Fibroblast of skin of back (primary cell): Measurements from ENCODE around the gene AMER2. TPM values are rescaled to one million over a fixed set of nuclear protein-coding genes. Genes with fewer than 3 reads are reported as not detected.

Experiments
- DNase-seq: peaks from one replicate; pipeline ENCODE4 v3.0.0-alpha.2; 2013
- polyA plus RNA-seq, 2 experiments: library from polyadenylated mRNA; unstranded; fragments of 120-200 nt; gene quantifications; one replicate each; pipeline ENCODE4 v1.2.1, GENCODE V29; 2013; ENCODE audit not compliant: insufficient read length in 2 of 2

The AMER2 gene, protein sequence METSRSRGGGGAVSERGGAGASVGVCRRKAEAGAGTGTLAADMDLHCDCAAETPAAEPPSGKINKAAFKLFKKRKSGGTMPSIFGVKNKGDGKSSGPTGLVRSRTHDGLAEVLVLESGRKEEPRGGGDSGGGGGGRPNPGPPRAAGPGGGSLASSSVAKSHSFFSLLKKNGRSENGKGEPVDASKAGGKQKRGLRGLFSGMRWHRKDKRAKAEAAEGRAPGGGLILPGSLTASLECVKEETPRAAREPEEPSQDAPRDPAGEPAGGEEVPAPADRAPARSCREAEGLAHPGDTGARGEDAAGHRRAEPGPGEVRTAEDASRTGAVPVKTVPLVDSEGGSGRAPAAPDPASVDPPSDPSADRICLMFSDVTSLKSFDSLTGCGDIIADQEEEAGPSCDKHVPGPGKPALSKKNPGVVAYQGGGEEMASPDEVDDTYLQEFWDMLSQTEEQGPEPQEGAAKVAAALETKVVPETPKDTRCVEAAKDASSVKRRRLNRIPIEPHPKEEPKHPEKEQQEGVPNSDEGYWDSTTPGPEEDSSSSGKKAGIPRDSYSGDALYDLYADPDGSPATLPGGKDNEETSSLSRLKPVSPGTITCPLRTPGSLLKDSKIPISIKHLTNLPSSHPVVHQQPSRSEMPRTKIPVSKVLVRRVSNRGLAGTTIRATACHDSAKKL
- not detected for polyA plus RNA-seq (2013, experiment 1 of 2; ENCODE audit: insufficient read length)
- not detected for polyA plus RNA-seq (2013, experiment 2 of 2; ENCODE audit: insufficient read length)

DNA sequence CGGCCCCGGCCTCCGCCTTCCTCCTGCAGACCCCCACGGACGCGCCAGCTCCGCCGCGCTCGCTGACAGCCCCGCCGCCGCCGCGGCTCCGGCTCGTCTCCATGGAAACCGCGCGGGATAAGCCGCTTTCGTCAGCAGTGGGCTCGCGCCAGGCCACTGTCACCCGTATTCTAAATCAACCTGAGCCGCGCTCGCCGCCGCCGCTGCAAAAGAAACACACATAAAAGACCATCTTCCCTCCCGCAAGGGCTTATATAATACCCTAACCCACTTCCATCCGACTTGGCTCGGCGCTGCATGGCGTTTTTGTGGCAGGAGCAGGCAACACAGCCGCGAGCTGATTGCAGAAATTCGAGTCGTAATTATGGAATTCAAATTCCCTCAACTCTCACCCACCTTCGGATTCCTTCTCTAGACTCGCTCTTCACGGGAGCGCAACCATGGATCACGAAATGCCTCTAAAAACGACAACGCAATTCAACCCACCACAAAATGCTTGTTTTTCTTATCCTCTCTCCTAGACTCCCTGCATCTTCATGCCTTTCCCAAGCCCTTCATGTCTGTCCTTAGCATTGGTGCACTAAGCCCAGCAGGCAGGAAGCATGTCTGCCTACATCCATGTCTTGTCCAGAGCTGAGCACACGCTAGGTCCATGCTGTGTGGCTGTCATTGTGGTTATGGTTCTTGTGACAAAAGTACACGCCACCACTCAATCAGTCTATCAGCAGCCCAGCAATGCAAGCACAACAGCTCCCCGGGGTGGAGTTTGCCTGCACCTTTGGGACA lies at the start of gene AMER2:
TSS of gene AMER2 (minus strand) at position 772 of the 786 bp plus-strand sequence. CDS start at position 103, 669 bp downstream.
- DNase-seq, result peak; percentile 5

DNA sequence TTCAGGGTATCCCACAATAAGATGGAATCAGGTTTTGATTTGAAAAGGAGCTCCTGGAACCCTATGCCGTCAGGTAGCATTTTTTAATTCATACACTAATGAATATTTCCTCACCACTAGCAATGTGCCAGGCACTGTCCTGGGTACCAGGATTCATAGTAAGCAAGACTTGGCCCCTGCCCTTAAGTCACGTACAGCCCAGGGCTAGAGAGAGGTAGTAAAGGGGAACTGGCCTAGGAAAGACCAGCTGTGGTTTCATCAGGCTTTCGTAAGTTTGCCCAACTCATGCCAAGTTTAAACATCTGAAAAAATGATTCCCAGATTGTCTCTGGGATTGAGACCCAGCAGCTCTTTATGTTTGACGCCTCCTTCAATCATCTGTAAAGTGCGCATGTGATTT lies 45.9 kb upstream of the AMER2 start:
- no peak for DNase-seq

DNA sequence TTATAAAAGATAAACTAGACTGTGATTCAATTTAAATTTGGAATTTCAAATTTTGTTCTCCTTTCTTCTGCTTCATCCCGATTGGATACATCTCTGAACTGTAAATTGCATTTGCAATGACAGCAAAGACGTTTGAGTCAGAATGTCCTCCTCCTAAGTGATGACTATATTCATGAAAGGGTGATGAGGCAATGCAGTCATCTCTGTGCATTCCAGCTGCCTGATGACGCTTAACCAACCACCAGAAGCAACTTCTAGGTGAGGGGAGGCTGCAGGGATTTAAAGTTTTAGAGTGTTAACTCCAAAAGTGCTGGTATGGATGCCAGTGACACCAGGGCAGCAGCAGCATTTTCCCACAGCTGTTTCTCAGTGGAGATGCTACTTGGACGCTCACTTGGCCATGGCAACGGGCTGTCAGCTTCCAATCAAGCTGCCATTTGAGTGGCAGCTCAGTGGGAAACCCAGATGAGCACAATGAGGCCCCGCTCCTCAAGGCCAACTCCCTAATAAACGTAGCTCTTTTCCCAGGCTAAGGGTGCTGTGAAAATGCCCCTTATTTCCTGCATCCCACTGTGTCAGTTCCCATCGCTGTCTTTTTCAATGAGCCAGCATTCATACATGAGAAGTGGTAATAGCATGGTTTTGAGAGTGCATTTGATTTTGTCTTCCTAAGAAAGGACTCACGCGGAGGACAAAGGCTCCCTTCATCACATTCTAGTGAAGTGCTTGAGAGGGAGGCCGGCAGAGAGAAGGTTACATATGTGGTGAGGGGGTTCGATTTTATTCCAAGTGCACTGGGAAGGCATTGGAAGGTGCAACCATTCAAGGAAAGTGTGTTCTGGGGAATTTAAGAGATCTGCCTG lies 45.2 kb upstream of the AMER2 start:
- peak; percentile 27 for DNase-seq

DNA sequence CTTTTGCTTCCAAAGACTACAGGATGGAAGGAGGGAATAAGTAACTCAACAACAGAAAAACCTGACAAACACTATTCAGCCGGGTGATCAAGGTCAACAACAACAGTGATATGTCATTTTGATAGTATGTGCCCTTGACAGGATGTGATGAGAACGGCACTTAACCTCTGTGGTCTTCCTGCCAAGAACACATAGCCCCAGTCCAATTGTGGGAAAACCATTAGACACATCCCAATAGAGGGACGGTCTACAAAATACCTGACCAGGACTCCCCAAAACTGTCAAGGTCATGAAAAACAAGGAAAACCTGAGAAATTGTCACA lies 43.1 kb upstream of the AMER2 start:
- DNase-seq, result no peak

DNA sequence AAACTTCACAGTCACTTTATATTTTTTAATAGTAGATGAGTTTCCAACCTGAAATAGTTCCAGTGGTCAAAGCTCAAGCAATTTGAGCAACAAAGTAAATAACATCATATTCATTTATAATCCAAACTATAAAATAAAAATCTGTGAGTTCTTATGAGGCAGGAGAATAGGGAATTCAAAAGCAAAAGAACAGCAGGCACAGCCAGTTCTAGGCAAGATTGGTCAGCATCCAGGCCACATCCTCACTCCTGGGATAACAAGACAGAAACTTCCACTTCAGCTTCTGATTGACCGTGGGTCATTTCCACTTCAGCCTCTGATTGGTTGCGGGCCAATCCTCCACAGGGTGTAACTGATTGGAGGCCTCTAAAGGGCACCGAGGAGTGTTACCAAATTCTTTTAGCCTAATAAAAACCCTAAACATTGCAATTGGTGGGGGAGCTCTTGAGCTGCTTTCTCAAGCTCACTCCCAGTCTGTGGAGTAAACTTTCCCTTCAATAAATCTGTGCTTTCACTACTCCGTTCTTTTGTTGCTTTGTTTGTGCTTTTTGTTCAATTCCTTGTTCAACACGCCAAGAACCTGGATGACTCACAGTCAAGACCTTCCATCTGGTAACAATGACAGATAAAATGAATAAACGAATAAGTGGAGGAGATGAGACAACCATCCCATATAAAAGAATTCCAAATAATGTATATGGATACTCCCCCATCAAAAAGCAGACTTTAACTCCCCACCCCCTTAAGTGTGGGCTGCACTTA lies 42.6 kb upstream of the AMER2 start:
- DNase-seq, result no peak

DNA sequence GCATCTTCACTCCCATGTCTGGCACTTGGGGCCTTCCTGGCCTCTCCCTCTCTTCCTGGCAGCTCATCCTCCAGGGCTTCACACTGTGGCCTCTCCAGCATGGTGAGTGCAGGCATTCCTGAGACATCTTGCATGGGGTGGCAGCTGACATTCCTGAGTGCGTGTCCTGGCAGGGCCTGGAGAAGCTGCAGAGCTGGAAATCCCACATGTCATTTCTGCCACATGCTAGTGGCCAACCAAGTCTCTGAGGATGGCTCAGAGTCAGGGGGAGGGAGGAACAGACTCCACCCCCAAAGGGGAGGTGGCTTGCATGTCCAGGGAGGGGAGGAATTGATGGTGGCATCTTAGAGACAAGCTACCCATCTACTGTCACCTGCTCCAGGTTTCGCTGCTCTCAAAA lies 41.6 kb upstream of the AMER2 start:
- DNase-seq, result peak; percentile 16

DNA sequence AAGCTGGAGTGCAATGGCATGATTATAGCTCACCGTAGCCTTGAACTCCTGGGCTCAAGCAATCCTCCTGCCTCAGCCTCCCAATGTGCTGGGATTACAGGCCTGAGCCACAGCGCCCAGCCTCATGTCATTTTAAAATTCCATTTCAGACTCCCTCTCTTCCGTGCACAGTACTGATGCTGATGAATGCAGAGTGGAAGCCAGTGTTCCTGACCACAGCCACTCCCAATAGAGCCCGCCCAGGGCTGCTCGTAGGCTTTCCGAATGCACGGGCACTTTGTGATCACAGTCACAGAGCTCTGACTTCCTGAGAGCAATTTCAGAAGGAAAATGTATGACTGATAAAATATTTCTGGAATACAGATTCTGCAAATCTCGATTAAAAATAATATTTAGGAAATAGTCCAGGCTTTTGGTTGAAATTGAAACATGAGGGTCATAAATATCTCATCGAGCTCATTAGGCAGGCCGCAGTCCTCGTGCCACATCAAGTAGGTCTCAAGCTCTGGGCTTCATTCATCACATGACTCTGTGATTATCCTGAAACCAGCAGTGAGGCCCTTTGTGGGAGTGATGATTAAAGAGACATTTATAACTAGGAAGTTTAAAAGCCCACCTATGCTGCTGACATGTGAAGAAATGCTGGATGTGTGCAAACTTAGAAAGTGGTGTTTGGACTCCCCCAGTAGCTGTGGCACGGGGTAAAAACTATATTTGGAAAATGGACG lies 38.9 kb upstream of the AMER2 start:
- no peak for DNase-seq

DNA sequence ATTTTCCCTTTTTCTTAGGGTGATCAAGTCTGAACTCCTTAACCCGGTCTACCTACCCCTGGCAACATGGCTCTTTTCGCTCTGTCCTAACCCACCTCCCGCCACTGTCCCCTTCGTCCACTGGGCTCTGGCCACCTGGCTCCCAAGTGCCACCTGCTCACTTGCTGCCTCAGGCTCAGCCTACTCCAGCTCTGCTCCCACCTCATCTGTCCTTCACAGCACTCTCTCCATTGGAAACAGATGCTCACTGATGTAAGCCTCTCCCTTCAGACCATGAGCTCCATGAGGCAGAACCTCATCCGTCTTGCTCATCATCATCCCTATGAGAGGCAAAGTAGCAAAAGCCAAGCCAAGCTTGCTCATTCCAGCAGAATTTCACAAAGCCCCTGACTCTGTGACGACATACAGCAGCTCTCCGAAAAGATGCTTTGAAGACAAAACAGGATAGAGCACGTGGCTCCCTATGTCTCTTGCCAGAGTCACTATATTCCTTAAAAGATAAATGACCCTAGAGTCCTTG lies 35.3 kb upstream of the AMER2 start:
- no peak for DNase-seq

DNA sequence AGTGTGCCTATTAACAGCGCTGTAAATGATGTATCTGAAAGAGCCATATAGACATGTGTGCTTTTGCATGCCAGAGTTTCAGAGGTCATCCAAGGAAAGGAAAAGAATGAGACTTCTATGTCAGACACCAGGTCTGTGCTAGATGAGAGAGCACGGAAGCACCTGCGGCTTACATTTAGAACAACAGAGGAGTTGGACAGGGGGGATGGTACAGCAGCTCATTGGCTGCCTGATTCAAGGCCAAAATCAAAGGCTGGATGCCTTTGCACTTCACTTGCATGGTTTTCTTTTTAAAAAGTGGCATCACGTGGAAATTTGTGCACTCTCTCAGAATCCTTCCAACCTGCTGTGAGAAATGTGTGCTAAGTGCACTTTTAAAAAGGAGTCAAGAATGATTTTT lies 32.8 kb upstream of the AMER2 start:
- no peak for DNase-seq

DNA sequence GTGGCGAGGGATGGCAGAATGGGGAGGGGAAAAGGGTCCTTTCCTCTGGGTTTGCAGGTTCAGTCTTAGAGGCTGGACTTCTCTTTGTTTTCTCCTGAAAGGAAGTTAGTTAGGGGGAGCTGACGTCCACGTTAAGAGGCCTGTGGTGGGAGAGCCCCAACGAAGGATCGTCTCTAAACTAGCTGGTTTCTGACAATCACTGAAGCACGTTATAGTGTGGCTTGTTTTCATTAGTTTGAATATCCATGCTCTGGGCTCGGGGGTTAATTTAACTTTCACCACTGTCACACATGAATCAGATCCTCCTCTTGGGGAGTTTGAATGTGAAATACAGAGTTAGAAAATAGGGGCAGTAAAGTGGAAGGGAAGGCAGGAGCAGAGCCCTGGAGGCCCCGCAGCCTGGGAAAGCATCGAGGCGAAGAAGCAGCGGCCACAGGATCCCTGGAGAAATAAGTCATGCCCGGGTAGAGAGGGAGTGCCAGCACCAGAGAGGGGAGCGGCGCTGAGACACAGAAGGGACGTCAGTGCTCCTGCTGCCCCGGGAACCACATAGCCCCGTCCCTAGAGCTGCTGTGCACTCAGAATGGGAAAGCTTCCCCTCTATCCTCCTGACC lies 31.1 kb upstream of the AMER2 start:
- DNase-seq, result peak; percentile 9

DNA sequence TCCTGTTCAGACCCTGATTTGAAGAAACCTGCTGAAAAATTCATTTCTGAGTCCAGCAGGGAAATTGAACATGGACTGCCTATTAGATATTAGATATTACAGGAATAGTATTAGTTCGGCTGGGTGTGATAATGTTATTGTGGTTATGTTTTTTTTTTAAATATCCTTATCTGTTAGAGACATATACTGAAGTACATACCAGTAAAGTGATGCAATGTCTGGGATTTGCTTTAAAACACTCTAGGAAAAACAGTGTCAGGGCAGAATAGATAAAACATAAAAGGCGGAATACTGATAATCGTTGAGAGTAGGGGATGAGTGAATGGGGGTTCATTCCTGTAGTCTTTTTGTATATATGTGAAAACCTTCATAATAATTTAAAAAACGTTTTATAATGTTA lies 28.7 kb upstream of the AMER2 start:
- no peak for DNase-seq

DNA sequence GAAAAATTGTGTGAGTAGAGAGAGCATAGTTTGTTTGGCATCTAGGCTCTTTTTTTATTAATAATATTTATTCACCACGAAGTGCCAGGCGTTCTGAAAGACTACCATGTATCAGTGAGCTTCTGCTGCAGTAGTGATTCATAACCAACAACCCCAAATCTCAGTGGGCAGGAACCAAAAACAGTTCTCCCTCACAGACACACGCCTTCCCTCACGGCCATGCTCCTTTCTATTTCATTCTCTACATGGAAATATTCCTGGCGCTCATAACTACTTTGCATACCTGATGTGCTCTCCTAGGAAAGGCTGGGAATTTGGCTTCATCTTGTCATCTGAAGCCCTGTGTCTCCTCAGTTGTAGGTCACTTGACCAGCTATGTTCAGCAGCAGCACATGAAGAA lies 26.6 kb upstream of the AMER2 start:
- no peak for DNase-seq

DNA sequence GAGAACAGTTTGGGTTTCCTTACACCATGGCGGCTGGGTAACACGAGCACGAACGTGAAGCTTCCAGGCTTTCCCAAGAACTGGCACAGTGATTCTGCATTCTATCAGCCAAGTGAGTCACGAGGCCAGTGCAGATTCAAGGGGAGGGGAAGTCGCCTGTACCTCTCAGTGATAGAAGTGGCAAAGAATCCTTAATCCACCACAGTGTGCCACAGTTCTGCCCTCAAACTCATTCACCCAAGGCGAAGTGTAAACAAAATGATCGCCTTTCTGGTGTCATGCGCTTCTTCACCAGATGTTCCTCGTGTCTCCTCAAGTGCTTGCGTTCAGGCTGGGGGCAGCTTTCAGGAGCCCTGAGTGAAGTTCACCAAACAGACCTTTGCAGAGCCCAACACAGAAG lies 24.9 kb upstream of the AMER2 start:
- DNase-seq, result no peak

DNA sequence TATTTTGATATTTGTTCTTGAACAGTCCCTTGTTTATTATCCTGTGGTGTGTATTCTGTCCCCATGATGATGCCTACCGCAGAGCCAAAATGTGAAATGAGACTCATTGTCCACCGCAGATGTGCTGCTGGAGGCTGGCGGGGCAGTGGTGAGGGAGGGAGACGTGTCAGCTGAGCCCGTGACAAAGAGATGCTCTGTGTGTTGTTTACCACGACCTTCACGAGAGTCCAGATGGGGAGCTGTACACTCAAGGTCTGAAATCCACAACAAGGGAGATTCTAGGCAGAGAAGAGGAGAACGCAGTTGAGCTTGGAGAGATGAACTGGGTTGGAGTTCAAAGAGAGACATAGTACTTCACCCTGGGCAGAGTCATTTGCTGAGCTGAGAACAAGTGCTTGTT lies 20.8 kb upstream of the AMER2 start:
- no peak for DNase-seq

DNA sequence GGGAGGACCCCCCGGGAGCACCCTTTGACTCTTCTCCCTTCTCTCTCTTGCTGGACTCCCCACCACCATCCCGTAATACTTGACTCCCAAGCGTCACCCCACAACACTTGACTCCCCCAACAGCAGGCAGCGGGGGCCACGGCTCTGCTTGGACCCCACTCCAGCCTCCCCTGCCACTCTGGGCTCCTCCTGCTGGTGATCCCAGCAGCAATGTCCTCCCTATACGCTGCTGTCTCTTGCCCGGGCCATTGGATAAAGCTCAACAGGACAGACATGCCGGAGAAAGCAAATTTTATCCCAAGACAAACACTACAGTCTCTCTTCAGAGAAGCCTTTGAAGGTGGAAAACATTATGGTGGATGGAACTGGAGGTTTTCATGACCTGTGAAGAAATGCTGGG lies 20.4 kb upstream of the AMER2 start:
- DNase-seq, result no peak

DNA sequence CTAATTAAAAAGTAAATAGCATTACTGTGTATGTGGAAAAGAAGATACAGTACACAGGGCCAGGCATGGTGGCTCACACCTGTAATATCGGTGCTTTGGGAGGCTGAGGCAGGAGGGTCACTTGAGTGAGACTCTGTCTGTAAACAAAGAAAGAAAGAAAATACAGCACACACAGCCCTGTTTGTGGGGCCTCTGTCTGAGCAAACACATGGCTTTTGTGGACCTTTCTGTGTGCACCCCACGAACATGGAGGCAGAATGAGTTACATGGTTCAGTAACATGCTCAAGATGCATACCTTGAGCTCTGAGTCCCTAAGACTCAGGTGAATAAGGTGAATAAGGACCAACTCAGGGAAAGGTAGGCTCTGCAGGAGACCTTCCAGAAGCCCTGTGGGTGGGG lies 20.0 kb upstream of the AMER2 start:
- no peak for DNase-seq

DNA sequence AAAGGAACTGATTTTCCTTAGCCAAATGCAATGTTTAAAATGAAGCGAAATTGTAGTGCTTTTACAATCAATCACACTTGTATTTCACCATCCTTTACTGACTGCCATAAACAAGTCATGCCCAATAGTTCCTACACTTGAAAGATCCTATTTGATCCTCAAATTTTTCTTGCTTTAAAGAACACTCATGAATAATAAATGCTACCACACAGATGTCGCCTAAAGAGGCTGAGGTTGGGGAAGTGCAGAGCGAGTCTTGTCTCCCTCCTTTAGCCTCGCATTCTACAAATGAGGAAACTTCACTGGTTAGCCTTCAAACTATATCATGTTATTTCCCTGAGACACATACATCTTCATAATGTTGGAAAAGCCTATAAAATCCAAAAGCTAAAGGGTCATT lies 18.7 kb upstream of the AMER2 start:
- no peak for DNase-seq

DNA sequence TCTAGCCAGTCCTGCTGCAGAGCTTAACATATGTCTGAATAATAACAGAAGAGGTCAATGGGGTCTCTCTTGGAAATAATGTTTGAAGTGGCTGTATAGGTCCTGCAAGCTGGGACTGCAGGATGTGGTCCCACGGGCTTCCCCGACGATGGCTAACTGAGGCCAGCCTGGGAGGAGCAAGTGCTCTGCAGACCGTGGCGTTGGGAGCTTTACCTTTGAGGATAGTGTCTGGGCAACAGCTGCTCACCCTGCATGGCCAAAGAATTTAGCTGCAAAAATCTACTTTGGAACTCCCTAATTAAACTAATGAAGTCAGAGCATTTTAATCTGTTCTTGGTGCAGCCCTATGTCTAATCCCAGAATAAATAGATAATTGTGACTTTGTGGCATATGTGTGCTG lies 18.2 kb upstream of the AMER2 start:
- DNase-seq, result no peak

DNA sequence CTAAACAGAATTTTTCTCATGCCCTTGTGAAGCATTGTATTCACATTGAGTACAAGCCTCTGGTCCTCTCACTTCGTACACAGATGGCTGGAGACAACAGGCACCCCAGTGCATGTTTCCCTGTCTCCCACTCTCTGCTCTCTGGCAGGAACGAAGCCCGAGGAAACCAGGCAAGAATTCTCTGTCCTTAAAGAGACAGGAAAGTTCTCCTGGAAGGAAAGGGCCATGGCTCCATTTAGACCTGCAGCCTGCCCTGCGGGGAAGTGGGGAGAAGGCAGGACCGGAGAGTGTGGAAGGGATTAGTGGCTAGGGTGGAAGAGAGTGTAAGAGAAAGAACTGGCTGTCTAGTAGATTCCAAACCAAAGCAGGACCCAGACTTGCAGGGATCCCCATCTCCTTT lies 15.5 kb upstream of the AMER2 start:
- DNase-seq, result no peak

DNA sequence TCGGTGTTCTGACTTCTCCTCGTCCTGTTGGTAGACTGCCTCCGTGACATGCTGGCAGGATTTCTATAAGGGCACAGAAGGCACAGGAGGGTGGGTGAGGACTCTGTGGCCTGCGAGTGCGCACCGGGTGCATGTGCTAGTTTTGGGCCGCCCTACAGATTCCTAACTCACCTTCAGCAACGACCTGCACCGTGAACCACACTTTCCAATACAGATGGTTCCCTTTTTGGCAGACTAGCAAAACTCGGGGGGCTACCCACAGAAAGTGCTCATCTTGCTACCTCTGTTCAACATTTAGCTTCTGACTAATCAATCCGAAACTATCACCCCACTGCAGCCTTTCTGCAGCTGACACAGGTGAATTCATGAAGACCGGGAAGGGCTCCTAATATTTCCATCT lies 14.1 kb upstream of the AMER2 start:
- DNase-seq, result no peak
